Loucy (cell line): Measurements from ENCODE around the gene DOCK9.

Experiments
- CTCF ChIP-seq: fragments of 200-600 bp; sonication (generic); conservative IDR thresholded peaks from 2 replicates; pipeline ENCODE4 v1.5.1; 2014; ENCODE audit warnings: mild to moderate bottlenecking, antibody characterized with exemption, low read length
- EZH2phosphoT487 ChIP-seq: fragments of 200-600 bp; IDR thresholded peaks from 2 replicates; pipeline ENCODE4 v1.6.1; 2018; ENCODE audit warnings: antibody characterized with exemption, mild to moderate bottlenecking, moderate library complexity, borderline replicate concordance

- no peak for TF ChIP-seq CTCF
- no peak for TF ChIP-seq EZH2phosphoT487
Measured at GRCh38 chr13:98800078-98800477, 177.8 kb downstream of the DOCK9 start.
